IMR-90 (cell line): Measurements from ENCODE around the gene SEMA5A. TPM values are rescaled to one million over a fixed set of nuclear protein-coding genes. Genes with fewer than 3 reads are reported as not detected.

Experiments used
- ATAC-seq: fragments of 200-7000 bp; cut with Tn5 transposase; 2 replicates; pipeline ENCODE4 v1.9.1; 2020; ENCODE audit warnings: low read depth, mild to moderate bottlenecking, moderate library complexity
- BruUV-seq: library from RNA; stranded (reverse); fragments of 400-500 nt; replicated peaks from 2 replicates; lab custom pipeline; 2021; lab: Mats Ljungman, UMichigan
- CTCF ChIA-PET: fragments of 300-600 bp; formaldehyde crosslinking; extraction: SDS; loops from one replicate; lab custom pipeline; 2021; ENCODE audit warnings: antibody characterized with exemption; lab: Yijun Ruan, JAX
- POLR2A ChIA-PET: fragments of 300-600 bp; sonication (Branson Sonifier 250); formaldehyde crosslinking; loops from one replicate; lab custom pipeline; 2022; ENCODE audit warnings: antibody characterized with exemption; ENCODE audit not compliant: unreplicated experiment; lab: Charles Lee
- DNase-seq: peaks from one replicate; pipeline ENCODE4 v3.0.0; 2013
- H2AFZ ChIP-seq: replicated peaks from 2 replicates; pipeline ENCODE3; 2013; ENCODE audit warnings: low read length, mild to moderate bottlenecking; ENCODE audit not compliant: poor library complexity
- H2AK5ac ChIP-seq: 2 replicates; pipeline ENCODE4 v1.6.1; 2013; ENCODE audit warnings: low read depth, low read length, inconsistent platforms
- H2AK9ac ChIP-seq: replicated peaks from 2 replicates; pipeline ENCODE3; 2013; ENCODE audit warnings: mild to moderate bottlenecking, low read depth, low read length, moderate library complexity; ENCODE audit not compliant: poor library complexity
- H2BK120ac ChIP-seq: 2 replicates; pipeline ENCODE4 v1.6.1; 2013; ENCODE audit warnings: low read depth, low read length, inconsistent platforms
- H2BK15ac ChIP-seq: 3 replicates; pipeline ENCODE4 v1.6.1; 2013; ENCODE audit warnings: low read depth, low read length, inconsistent platforms
- H2BK20ac ChIP-seq: 2 replicates; pipeline ENCODE4 v1.6.1; 2013; ENCODE audit warnings: low read depth, mild to moderate bottlenecking, inconsistent platforms, low read length, moderate library complexity
- H2BK5ac ChIP-seq: 2 replicates; pipeline ENCODE4 v1.6.1; 2013; ENCODE audit warnings: mild to moderate bottlenecking, low read depth, low read length, inconsistent platforms; ENCODE audit not compliant: poor library complexity, severe bottlenecking
- H3K14ac ChIP-seq: replicated peaks from 2 replicates; pipeline ENCODE4 v1.6.1; 2013; ENCODE audit warnings: low read depth, low read length, inconsistent platforms
- H3K18ac ChIP-seq: 2 replicates; pipeline ENCODE4 v1.6.1; 2013; ENCODE audit warnings: low read depth, low read length, control low read depth
- H3K23ac ChIP-seq: 2 replicates; pipeline ENCODE4 v1.6.1; 2013; ENCODE audit warnings: low read depth, low read length, inconsistent platforms
- H3K27ac ChIP-seq: 2 replicates; pipeline ENCODE4 v1.5.1; 2013; ENCODE audit warnings: mild to moderate bottlenecking, control low read depth, low read length; ENCODE audit not compliant: insufficient read depth
- H3K27me3 ChIP-seq: 2 replicates; pipeline ENCODE4 v1.6.1; 2013; ENCODE audit warnings: low read length; ENCODE audit not compliant: control insufficient read depth, insufficient read depth
- H3K36me3 ChIP-seq: 2 replicates; pipeline ENCODE4 v1.6.1; 2013; ENCODE audit warnings: low read length, mixed read lengths; ENCODE audit not compliant: control insufficient read depth, insufficient read depth
- H3K4ac ChIP-seq: 2 replicates; pipeline ENCODE4 v1.6.1; 2013; ENCODE audit warnings: low read depth, low read length, inconsistent platforms
- H3K4me1 ChIP-seq: 2 replicates; pipeline ENCODE4 v1.6.1; 2013; ENCODE audit warnings: low read length, mixed read lengths; ENCODE audit not compliant: control insufficient read depth, insufficient read depth
- H3K4me2 ChIP-seq: 2 replicates; pipeline ENCODE4 v1.6.1; 2013; ENCODE audit warnings: low read depth, mild to moderate bottlenecking, control low read depth, low read length, moderate library complexity
- H3K4me3 ChIP-seq: 2 replicates; pipeline ENCODE4 v1.5.1; 2013; ENCODE audit warnings: low read depth, mild to moderate bottlenecking, control low read depth, low read length, moderate library complexity; ENCODE audit not compliant: insufficient read depth
- H3K56ac ChIP-seq: 2 replicates; pipeline ENCODE4 v1.6.1; 2013; ENCODE audit warnings: low read length, inconsistent platforms; ENCODE audit not compliant: insufficient read depth; ENCODE audit errors: extremely low read depth
- H3K79me1 ChIP-seq, 2 experiments: 2 replicates each; pipeline ENCODE4 v1.6.1; 2013; ENCODE audit warnings: low read length in 2 of 2, inconsistent platforms in 1 of 2, low read depth in 1 of 2
- H3K9ac ChIP-seq: 2 replicates; pipeline ENCODE4 v1.6.1; 2013; ENCODE audit warnings: low read depth, low read length, control low read depth
- H3K9me1 ChIP-seq: 2 replicates; pipeline ENCODE4 v1.6.1; 2013; ENCODE audit warnings: low read length, inconsistent platforms; ENCODE audit not compliant: insufficient read depth
- H3K9me3 ChIP-seq: 2 replicates; pipeline ENCODE4 v1.6.1; 2013; ENCODE audit warnings: low read length; ENCODE audit not compliant: control insufficient read depth, insufficient read depth
- H4K20me1 ChIP-seq: 2 replicates; pipeline ENCODE4 v1.6.1; 2013; ENCODE audit warnings: low read length, inconsistent platforms; ENCODE audit not compliant: insufficient read depth
- H4K5ac ChIP-seq: 2 replicates; pipeline ENCODE4 v1.6.1; 2013; ENCODE audit warnings: mild to moderate bottlenecking, low read depth, low read length, control low read depth
- H4K8ac ChIP-seq, 2 experiments: 2 replicates each; pipeline ENCODE4 v1.6.1; 2013; ENCODE audit warnings: low read depth in 2 of 2, low read length in 2 of 2, control low read depth in 1 of 2, inconsistent platforms in 1 of 2
- H4K91ac ChIP-seq: 2 replicates; pipeline ENCODE4 v1.6.1; 2013; ENCODE audit warnings: low read depth, low read length, inconsistent platforms; ENCODE audit not compliant: insufficient read depth
- CEBPB ChIP-seq: IDR thresholded peaks from 2 replicates; pipeline ENCODE4 v1.6.1; 2012; ENCODE audit warnings: low read depth, low read length, improper control_type of control experiment
- FOS ChIP-seq: fragments of 150-350 bp; IDR thresholded peaks from 2 replicates; pipeline ENCODE4 v1.6.1; 2016; ENCODE audit warnings: low read depth, low read length
- dilution Hi-C: fragments of 300-500 bp; cut with HindIII; formaldehyde crosslinking; loops from one replicate; pipeline ENCODE4 v1.14.3; 2018; ENCODE audit warnings: low sequenced_read_pairs; ENCODE audit not compliant: unreplicated experiment
- in situ Hi-C: fragments of 300-500 bp; cut with MboI; formaldehyde crosslinking; loops from 3 replicates; pipeline ENCODE4 v1.14.3; 2019; ENCODE audit warnings: low sequenced_read_pairs, inconsistent platforms, mixed read lengths
- intact Hi-C: fragments of 100-400 bp; cut with micrococcal nuclease; formaldehyde crosslinking; loops from 2 replicates; pipeline ENCODE4 v1.10.0; 2022
- polyA plus RNA-seq, 3 experiments: library from polyadenylated mRNA; depleted of rRNA; stranded (reverse); fragments of >200 nt; gene quantifications; 2 replicates each; pipeline ENCODE4 v1.2.3, GENCODE V29; 2012; ENCODE audit warnings: low replicate concordance in 1 of 3
- total RNA-seq: library from RNA; depleted of rRNA; stranded (reverse); fragments of >200 nt; gene quantifications from 2 replicates; pipeline ENCODE4 v1.2.3, GENCODE V29; 2012

The SEMA5A gene
- total and polyA plus RNA-seq, 2 of the 4 experiments (the other 2 are of a cell fraction): 8.2 to 9.9 TPM

- Histone ChIP-seq H2AK5ac (no peak overlapping the region), H4K5ac (no peak overlapping the region), H3K9ac (no peak overlapping the region), H3K79me1 (peaks cover 3 to 11% of the 10 kb centered on the region in 2 experiments; a peak in 3 of 4 replicates), H3K14ac (no peak overlapping the region), H2AFZ (no peak overlapping the region), H3K27me3 (no peaks in the 10 kb centered on the region), H3K4ac (no peak overlapping the region), H3K56ac (no peak overlapping the region), H3K36me3 (peaks cover 1% of the 10 kb centered on the region; the same call in 1 of the 2 replicates), H2BK120ac (no peak overlapping the region), H2BK5ac (no peak overlapping the region), H4K8ac (no peak overlapping the region), H4K20me1 (no peaks in the 10 kb centered on the region), H4K91ac (no peak overlapping the region), H2BK20ac (no peak overlapping the region), H3K23ac (no peak overlapping the region), H3K9me1 (peaks cover 7% of the 10 kb centered on the region), H3K4me2 (no peak overlapping the region), H3K18ac (no peak overlapping the region), H3K4me3 (no peak overlapping the region), H3K4me1 (peaks cover 6% of the 10 kb centered on the region), H2BK15ac (no peak overlapping the region), H3K9me3 (no peaks in the 10 kb centered on the region), H2AK9ac (no peak overlapping the region), H3K27ac (no peak overlapping the region)
- ChIA-PET CTCF (interaction anchor here (1.6 kb wide), 1 partner anchor 13 kb away, joined by 3 read pairs; no protein-coding TSS in a partner anchor), POLR2A (no interaction called here)
- no peak for ATAC-seq
- in situ Hi-C loops (no loop called here), dilution Hi-C loops (no loop called here), intact Hi-C loops (no loop called here)
- DNase-seq: no peak
- no TSS peak for BruUV-seq
- peak; percentile 14; the same call in 1 of the 2 replicates for TF ChIP-seq CEBPB
- no peak for TF ChIP-seq FOS
These were observed 361.9 kb downstream of the SEMA5A start for GRCh38 chr5:9183992-9184391.
